ENCODE data around the gene CNPY4.

GRCh38 chr7:100137851-100138760 is 18.7 kb downstream of the CNPY4 start:
- TF ChIP-seq POLR2A (IDR thresholded peaks at IDR 0.05) (no peak), CTCF (IDR thresholded peaks at IDR 0.05) (no peak)
